ENCODE results near the gene DCAF11.

Gene DCAF11

GRCh38 chr14:24139272-24139934, 24.8 kb downstream of the DCAF11 start:
- DNase-seq (ENCODE audit: low read depth): no peak

- DNase-seq (ENCODE audit: low read depth): peak; percentile 84
Measured at GRCh38 chr14:24141097-24141880, 26.7 kb downstream of the DCAF11 start, which contains the start of gene EMC9. TSS of gene EMC9 (minus strand) at chr14:24141591. CDS start at chr14:24141304, 287 bp downstream.

- DNase-seq (ENCODE audit: low read depth): no peak
Measured at GRCh38 chr14:24143511-24143910, 28.9 kb downstream of the DCAF11 start.

GRCh38 chr14:24144451-24144850, 29.9 kb downstream of the DCAF11 start:
- no peak for DNase-seq (ENCODE audit: low read depth)

GRCh38 chr14:24145219-24145618, 30.6 kb downstream of the DCAF11 start:
- no peak for DNase-seq (ENCODE audit: low read depth)

- DNase-seq (ENCODE audit: low read depth): no peak
Measured at GRCh38 chr14:24145690-24146452, 31.3 kb downstream of the DCAF11 start.

GRCh38 chr14:24146453-24146977, 31.9 kb downstream of the DCAF11 start, which contains the start of gene PSME2:
TSS of gene PSME2 (minus strand) at chr14:24146610. CDS start at chr14:24146581, 29 bp downstream.
- DNase-seq (ENCODE audit: low read depth): peak; percentile 71

GRCh38 chr14:24146978-24147760, 32.6 kb downstream of the DCAF11 start, which contains the start of gene RNF31:
TSS of gene RNF31 (plus strand) at chr14:24147498. CDS start at chr14:24147699, 201 bp downstream.
- DNase-seq (ENCODE audit: low read depth): peak; percentile 88

- DNase-seq (ENCODE audit: low read depth): no peak
Measured at GRCh38 chr14:24147761-24148428, 33.3 kb downstream of the DCAF11 start.

GRCh38 chr14:24149302-24149969, 34.9 kb downstream of the DCAF11 start:
- DNase-seq (ENCODE audit: low read depth): no peak

GRCh38 chr14:24150061-24150460, 35.5 kb downstream of the DCAF11 start:
- DNase-seq (ENCODE audit: low read depth): no peak

- DNase-seq (ENCODE audit: low read depth): no peak
Measured at GRCh38 chr14:24150567-24150966, 36.0 kb downstream of the DCAF11 start.

GRCh38 chr14:24150993-24151392, 36.4 kb downstream of the DCAF11 start:
- no peak for DNase-seq (ENCODE audit: low read depth)

- DNase-seq (ENCODE audit: low read depth): no peak
Measured at GRCh38 chr14:24151404-24152080, 37.0 kb downstream of the DCAF11 start.

- no peak for DNase-seq (ENCODE audit: low read depth)
Measured at GRCh38 chr14:24155100-24155499, 40.5 kb downstream of the DCAF11 start.

GRCh38 chr14:24156840-24157239, 42.3 kb downstream of the DCAF11 start:
- DNase-seq (ENCODE audit: low read depth): no peak

- no peak for DNase-seq (ENCODE audit: low read depth)
Measured at GRCh38 chr14:24157331-24157730, 42.8 kb downstream of the DCAF11 start.

GRCh38 chr14:24159777-24160498, 45.4 kb downstream of the DCAF11 start:
- DNase-seq (ENCODE audit: low read depth): no peak

GRCh38 chr14:24160499-24160849, 45.9 kb downstream of the DCAF11 start:
- no peak for DNase-seq (ENCODE audit: low read depth)
